Hindlimb muscle (tissue), 1 donor: ENCODE measurements around the gene SH2D7. TPM values are rescaled to one million over a fixed set of nuclear protein-coding genes. Genes with fewer than 3 reads are reported as not detected.

Experiments used
- DNase-seq: peaks from one replicate; pipeline ENCODE4 v3.0.0-alpha.2; 2013
- polyA plus RNA-seq: library from polyadenylated mRNA; unstranded; fragments of 120-200 nt; gene quantifications from one replicate; pipeline ENCODE4 v1.2.1, GENCODE V29; 2013; ENCODE audit not compliant: insufficient read length

The SH2D7 gene
- 0.12 TPM for polyA plus RNA-seq

DNA sequence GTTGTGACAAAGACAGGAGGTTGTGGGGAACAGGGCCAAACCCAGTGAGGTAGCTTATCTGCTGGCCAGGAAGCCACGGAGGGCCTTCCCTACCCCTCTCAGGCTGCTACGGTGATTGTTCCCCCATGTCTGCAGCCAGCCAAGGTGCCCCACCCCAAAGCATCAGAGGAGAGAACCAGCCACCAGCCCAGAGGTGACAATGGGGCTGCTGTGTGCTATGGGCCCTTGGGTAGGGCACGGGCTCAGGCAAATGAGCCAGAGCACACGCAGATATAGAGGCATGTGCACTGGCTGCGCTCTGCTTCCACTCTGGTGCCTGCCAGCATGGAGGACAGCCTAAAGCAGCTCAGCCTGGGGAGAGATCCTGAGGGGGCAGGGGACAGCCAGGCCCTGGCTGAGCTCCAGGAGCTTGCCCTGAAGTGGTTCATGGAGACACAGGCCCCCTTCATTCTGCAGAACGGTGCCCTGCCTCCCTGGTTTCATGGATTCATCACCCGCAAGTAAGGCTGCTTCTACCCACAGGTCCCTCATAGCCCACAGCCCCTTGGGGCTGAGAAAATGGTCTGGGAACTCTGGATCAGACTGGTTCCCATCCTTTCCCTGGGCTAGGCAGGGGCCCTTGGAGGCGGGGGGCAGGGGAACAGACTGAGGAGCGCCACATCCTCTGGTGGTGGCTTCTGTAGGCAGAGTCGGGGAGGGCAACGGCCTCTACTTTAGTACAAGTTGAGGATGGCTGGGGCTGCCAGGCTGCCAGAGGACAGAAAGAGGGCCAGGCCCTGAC is at the start of gene SH2D7:
SH2D7 (plus strand) TSS at position 301 of the 781 bp plus-strand sequence; CDS start at position 325, 24 bp downstream.
- DNase-seq: no peak

- DNase-seq: no peak
These were observed 47.8 kb upstream of the SH2D7 start for GRCh38 chr15:78044407-78045155.

DNA sequence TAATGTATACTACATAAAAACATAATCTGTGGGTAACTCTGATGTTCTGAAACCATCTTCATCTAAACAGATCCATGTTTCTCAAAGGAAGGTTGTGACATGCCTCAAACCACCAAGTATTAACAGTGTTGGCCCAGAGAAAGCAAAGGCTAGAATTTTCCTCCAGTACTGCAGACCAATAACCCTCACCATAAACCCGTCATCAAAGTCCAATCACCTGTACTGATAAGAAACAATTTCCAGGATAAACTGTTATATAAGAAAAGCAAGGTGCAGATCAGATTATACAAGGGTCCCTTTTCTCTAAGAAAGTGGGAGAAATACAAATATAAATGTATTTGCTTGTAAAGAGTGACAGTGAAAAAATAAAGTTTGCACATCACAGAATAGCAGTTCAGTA is 47.2 kb upstream of the SH2D7 start:
- no peak for DNase-seq

- DNase-seq: no peak
These were observed 45.5 kb upstream of the SH2D7 start for GRCh38 chr15:78046796-78047341.

DNA sequence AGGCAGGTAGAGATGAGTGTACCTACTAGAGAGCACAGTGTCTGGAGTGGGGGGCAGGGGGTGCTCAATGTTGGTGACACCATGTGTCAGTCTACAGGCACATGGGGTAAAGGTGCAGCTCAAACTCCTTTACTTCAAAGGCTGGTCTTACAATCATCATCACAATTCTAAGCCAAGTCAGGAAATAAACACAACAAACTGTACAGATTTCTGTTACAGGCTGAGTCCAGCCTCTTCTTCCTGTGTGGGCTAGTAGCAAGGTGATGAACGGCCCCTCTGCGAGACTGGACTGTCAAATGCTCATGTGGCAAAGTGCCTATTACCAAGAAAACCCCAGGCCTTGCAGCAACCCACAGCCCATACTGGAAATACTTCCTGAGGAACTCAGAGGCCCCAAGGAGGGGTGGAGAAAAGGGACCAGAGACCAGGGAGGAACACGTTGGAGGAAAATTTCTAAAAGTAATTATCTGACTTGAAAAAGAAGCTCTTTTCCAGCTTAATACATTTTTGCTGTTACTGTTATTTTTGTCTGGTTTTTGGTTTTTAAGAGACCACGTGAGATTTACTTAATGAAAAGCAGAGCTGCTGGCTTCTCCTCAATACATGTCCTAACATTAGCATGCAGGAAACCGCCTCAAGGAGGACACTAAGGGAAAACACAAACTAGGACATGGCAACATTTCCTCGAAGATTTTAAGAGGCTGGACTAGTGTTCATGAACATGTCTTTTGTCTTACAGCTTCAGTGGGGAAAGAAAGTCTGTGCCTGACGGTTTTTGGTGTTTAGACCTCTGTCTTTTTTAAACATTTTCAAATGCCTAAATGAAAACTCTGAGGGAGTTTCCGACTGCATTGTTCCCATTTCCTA is 44.4 kb upstream of the SH2D7 start:
- DNase-seq: peak; percentile 88

- peak; percentile 76 for DNase-seq
These were observed 43.8 kb upstream of the SH2D7 start for GRCh38 chr15:78048628-78048920.

- DNase-seq: no peak
These were observed 42.5 kb upstream of the SH2D7 start for GRCh38 chr15:78049691-78050440.

DNA sequence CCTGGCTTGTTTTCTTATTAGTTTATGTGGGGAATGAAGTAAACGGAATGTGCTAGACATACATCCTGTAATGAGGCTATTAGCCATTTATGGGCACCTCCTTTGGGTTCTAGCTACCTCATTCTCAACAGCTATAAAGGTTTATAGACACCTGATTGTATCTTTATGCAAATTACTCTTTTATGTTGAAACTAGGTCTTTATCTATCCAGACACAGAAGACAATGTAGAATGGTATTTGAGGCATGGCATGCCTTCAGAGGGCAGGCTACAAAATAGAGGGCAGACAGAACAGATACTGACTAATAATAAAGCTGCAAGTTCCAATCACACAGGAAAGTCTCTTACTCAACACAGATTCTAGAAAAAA is 41.9 kb upstream of the SH2D7 start:
- no peak for DNase-seq

GRCh38 chr15:78050826-78051225 is 41.5 kb upstream of the SH2D7 start:
- no peak for DNase-seq

GRCh38 chr15:78051596-78051995 is 40.8 kb upstream of the SH2D7 start:
- DNase-seq: no peak

- DNase-seq: no peak
These were observed 40.4 kb upstream of the SH2D7 start for GRCh38 chr15:78052001-78052401.

GRCh38 chr15:78052545-78052944 is 39.8 kb upstream of the SH2D7 start:
- DNase-seq: no peak

DNA sequence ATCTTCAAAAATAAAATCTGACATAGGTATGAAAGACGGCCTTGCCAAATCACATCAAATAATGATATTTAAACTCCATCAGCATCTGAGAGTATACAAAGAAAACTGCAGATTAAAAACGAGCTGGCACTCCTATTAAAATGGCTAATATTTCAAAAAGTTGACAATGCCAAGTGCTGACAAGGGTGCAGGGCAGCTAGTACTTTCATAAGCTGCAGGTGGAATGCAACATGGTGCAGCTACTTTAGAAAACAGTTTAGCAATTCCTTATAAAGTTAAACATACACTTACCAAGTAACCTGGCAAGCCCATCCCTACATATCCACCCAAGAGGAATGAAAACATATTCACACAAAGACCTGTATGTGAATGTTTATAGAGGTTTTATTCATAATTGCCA is 37.8 kb upstream of the SH2D7 start:
- no peak for DNase-seq

- DNase-seq: no peak
These were observed 37.4 kb upstream of the SH2D7 start for GRCh38 chr15:78054966-78055365.

- DNase-seq: no peak
These were observed 36.2 kb upstream of the SH2D7 start for GRCh38 chr15:78055919-78056713.

- no peak for DNase-seq
These were observed 35.6 kb upstream of the SH2D7 start for GRCh38 chr15:78056714-78057269.

GRCh38 chr15:78057803-78058202 is 34.6 kb upstream of the SH2D7 start:
- DNase-seq: no peak

DNA sequence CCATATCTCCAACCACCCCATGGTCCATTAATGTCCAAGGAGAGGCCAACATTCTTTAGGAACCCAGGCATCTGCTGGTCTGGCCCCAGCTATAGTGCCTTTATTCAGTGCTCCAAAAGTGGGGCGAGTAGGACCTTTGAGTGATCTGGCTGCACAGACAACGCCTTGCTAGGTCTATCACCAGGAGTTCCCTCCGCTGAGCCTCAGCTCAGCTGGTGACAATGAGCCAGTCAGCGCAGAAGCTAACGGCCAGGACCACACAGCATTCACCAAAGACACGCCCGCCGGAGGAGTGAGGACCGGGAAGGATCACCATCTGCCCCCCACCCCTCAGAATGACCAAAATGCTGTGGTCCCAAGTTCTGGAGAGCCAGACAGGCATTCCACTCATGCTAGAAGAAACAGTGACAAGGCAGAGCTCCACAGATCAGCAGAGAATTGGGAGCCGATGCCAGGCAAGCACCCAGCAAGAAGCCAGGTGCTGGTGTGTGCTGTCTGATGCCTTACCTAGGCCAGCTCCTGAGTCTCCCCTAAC is 33.9 kb upstream of the SH2D7 start:
- DNase-seq: no peak

GRCh38 chr15:78059110-78059839 is 33.1 kb upstream of the SH2D7 start:
- DNase-seq: no peak

DNA sequence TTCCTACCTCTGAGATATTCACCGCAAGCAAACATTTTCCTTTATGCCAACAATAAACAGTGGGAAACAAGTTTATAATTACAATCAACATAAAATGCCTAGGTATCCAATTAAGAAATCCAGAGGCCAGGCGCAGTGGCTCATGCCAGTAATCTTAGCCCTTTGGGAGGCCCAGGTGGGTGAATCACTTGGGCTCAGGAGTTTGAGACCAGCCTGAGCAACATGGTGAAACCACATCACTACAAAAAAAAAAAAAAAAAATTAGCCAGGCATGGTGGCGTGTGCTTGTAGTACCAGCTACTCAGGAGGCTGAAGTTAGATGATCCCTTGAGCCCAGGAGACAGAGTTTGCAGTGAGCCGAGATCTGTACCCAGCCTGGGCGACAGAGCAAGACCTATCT is 32.1 kb upstream of the SH2D7 start:
- no peak for DNase-seq
